GM19463 (cell line): ENCODE data around the gene PTGIS.
"Not testable (repeated sequence)": the region's sequence is repeated elsewhere in the genome, so short reads cannot be mapped to it uniquely, and the experiment has no call there.

ENCODE experiments used
- ATAC-seq: cut with Tn5 transposase; IDR thresholded peaks from one replicate; pipeline ENCODE4 v1.9.1; 2021; ENCODE audit warnings: mild to moderate bottlenecking, moderate library complexity; ENCODE audit not compliant: unreplicated experiment

PTGIS gene

DNA sequence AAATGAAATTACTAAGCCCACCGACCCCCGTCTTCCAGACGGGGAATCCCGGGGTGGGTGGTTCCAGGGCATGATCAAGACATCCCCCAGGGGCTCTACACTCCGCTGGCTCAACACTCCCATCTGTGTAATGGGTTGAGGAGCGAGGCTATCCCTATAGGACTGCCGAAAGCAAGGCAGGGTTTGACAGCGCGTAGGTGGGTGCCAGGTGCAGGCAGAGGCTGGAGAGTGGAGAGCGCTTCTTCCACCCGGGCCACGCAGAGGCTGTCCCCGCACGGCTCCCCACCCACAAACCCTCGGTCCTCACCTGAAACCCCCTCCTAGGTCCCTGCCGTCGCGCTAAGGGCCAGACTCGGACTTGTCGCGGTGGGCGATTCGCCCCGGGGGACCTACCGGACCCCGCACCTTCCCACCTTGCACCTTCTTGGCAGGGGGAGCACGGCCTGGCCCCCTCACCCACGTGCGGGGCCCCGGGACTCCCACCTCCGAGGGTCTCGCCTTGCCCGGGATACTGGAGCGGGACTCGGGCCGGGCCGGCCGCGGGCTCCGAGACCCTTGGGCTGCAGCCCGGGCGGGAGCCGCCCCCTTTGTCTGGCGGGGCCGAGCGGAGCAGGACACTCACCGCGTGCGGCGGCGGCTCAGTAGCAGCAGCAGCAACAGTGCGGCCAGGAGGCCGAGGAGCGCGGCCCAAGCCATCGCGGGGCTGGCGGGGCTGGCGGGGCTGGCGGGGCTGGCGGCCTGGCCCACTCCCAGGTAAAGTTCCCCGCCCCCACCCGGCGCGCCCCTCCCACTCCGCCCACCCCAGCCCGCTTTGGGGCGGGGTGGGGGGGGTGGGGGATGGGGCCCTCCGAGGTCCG is at the start of gene PTGIS:
Gene PTGIS (minus strand): TSS at position 717 of the 857 bp plus-strand sequence. CDS start 21 bp downstream, at position 696.
- ATAC-seq = no peak

- ATAC-seq = not testable (repeated sequence)
Observed at GRCh38 chr20:49617394-49617793, 49.5 kb upstream of the PTGIS start.

DNA sequence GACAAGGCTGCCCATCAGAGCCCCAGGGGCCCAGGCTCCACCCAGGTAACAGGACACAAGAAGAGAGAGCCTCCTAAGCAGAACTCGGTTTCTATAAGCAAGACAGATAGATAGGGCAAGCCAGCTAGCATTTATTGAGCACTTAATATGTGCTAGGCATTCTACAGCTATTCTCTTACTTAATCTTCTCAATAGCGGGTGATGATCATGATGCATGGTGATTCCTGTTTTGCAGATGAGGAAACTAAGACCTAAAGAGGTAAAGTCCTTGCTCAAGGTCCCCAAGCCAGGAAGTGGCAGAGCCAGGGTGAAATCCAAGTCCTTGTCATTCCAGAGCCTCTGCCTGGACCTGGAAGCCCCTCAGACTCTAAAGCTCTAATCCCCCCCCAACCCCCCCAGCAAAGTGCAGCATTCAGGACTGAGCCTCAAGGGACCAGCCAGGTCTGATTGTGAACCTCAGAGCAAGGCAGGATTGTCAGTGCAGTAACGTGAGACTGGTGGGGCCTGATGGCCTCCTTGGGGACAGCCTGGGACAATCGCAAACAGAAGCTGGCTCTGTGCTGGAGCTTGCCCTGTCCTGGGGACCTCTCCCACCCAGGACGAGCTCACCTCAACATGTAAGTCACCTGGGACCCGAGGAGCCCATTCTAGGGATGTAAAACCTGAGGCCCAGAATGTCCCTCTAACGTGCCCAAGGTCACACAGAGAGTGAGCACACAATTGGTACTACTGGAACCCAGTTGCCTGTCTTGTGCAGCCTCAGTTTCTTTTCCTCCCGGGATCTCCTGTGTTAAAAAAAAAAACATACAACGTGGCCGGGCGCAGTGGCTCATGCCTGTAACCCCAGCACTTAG is 48.4 kb upstream of the PTGIS start:
- no peak for ATAC-seq

GRCh38 chr20:49615401-49616153 is 47.6 kb upstream of the PTGIS start:
- ATAC-seq = no peak

DNA sequence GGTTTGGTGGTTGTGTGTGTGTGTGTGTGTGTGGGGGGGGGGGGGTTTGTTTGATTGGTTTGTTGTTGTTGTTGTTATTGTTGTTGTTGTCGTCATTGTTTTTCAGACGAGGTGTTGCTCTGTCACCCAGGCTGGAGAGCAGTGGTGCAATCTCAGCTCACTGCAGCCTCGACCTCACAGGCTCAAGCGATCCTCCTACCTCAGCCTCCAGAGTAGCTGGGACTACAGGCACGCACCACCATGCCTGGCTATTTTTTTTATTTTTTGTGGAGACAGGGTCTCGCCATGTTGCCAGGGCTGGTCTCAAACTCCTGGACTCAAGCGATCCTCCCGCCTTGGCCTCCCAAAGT is 47.1 kb upstream of the PTGIS start:
- not testable (repeated sequence) for ATAC-seq

DNA sequence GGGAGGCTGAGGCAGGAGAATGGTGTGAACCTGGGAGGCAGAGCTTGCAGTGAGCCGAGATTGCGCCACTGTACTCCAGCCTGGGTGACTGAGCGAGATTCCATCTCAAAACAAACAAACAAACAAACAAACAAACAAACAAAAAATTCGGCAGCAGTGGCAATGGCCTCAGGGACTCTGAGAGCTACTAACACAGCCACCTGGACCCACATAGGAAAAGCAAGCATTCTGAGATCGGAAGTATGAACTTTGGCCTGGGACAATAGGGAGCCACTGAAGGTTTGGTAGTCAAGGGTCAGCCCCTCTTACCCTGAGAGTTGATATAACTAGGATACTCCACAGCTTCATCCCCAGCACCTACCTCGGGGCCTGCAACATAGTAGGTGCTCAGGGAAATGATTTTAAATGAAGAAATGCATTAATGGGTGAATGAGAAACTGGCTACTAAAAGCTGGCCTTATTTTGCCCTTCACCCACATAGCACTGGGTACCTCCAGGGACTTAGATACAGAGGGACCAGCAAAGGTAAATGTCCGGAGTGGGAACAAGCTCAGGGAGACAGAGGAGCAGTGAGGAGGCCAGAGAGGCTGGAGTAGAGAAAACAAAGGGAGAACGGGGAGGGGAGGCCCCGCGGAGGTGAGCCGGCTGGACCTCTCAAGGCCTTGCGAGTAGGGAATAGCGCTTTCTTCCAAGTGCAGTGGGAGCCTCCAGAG is 46.6 kb upstream of the PTGIS start:
- ATAC-seq = no peak

- ATAC-seq = no peak
Observed at GRCh38 chr20:49612127-49612738, 44.3 kb upstream of the PTGIS start.

DNA sequence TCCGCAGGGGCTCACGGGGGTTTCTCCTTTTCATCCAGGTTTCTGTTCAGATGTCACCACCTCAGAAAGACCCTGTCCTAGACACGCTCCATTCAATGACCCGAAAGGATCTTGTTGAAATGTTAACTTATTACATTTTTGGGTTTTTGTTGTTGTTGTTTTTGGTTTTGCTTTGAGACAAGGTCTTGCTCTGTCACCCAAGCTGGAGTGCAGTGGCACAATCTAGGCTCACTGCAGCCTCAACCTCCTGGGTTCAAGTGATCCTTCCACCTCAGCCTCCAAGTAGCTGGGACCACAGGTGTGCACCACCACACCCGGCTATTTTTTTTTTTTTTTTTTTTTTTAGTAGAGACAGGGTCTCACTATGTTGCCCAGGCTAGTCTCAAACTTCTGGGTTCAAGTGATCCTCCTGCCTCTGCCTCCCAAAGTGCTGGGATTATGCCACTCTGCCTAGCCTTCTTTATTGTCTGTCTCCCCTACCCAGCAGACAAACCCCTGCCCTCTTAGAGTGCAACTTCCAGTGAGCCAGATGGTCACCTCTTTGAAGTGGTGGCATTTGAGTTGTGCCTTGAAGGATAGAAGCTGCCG is 43.7 kb upstream of the PTGIS start:
- ATAC-seq = not testable (repeated sequence)

DNA sequence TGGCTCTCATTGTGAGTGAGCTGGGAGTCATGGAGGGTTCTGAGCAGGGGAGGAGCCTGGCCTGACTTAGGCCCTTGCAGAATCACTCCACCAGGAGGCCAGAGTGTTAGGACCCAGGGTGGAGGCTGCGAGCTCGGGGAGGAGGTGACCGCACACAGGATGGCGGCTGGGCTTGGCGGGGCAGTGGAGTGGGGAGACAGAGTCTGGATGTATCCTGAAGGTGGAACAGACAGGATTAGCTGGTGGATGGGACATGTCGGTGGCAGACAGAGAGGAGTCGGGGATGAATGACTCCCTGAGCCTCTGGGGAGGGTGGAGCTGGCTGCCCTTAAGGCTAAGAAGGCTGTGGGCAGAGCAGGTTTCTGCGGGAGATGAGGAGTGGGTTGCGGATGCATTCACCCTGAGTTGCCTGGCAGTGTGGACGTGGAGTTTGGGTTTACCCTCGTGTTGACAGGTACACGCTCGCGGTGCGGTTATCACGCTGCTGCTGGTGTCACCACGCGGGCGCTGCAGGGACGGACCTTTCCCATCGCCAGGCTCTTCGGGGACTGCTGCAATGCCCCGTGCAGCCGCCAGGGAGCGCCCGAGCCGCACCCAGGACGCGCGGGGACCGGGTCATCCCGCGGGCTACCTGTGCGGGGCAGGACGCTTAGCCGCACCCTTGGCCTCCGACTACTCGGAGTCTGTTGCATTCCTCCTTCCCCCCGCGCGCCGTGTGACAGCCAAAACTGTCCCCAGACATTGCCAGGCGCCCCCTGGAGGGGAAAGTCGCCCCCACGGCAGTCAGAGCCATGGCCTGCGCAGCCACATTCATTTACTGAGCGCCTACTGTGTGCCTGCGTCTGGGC is 43.0 kb upstream of the PTGIS start:
- ATAC-seq = no peak

GRCh38 chr20:49608752-49609670 is 41.1 kb upstream of the PTGIS start:
- no peak for ATAC-seq

DNA sequence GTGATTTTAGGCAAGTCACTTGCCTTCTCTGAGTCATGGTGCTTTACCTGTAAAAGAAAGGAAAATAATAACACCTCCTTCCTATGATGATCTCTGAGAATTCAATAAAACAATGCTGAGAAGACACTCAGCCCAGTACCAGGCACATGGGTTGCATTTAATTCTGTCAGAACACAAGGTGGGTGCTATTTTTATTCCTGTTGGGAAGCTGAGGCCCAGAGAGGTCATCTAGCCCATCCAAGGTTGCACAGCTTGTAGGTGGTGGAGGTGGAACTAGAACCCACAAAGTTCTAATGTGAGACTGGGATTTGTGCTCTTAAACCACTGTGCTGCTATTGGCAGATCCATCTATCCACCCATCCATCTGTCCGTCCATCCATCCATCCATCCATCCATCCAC is 39.6 kb upstream of the PTGIS start:
- no peak for ATAC-seq

DNA sequence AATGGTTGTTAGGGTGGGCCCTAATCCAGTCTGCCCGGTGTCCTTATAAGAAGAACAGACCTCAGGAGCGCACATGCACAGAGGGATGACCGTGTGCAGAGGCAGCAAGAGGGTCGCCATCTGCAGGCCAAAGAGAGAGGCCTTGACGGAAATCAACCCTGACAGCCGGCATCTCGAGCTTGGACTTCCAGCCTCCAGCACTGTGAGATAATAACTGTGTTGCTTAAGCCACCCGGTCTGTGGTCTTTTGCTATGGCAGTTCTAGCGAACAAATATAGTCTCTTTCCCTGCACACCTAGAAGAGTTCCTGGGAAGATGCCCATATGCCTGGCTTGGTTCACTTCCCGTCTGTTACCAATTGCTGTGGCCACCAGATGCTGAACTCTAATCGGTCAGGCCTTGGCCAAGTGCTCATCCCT is 35.3 kb upstream of the PTGIS start:
- ATAC-seq = no peak

DNA sequence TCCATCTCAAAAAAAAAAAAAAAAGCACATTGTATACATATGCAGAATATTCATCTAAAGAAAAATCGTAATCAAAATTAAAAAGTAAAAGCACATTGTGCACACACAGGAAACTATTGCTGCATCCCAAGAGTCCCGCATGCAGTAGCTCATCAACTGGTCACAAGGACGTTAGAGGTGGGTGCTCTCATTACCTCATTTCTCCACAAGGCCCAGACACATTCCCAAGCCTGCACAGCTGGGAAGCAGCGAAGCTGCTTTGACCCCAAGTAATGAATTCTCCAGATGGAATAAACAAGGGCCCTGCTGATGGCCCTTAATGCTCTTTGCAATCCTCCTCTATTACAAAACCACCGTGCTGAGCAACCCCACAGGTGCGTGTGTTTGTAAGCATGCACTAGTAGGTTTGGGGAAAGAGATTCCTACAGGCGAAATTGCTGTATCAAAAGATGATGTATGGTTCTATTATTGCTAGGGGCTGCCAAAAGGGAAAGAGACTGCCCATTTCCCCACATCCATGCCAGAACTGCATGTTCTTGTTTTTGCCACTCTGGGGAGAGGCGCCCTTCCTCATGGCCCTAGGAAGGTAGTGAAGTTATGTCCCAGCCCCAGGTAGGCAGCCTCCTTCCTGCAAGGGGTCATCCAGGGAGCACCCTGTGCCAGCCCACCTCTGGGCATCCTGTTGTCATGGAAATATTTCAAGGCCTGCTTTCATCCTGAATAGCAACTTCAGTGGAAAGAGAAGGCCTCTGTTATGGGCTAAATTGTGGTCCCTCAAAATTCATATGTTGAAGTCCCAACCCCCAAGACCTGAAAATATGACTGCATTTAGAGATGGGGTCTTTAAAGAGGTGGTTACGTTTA is 34.6 kb upstream of the PTGIS start:
- no peak for ATAC-seq

DNA sequence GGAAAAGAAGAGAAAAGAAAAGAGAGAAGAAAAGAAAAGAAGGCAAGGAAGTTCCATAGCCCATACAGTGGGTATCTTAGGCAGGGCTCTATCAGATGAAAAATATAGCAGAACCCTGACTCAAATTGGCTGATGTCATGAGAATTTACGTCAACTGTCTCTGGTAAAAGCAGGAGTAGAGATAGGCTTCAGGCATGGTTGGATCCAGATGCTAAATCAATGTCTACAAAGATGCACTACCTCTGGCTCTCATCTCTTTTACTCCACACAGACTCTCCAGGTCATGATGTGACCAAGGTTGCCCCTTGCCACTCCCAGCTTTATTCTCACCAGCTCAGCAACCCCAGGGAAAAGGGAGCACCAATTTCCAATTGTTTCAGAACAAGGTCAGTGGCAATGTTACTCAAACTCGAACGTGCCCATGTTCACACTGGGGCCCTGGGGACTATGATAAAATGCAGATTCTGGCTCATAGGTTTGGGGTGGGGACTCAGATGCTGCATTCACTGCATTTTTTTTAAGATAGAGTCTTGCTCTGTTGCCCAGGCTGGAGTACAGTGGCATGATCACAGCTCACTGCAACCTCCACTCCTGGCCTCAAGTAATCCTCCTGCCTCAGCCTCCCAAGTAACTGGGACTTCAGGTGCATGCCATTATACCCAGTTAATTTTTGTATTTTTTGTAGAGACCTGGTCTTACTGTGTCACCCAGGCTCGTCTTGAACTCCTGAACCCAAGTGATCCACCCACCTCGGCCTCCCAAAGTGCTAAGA is 33.4 kb upstream of the PTGIS start:
- ATAC-seq = no peak

- ATAC-seq = no peak
Observed at GRCh38 chr20:49599746-49600113, 31.8 kb upstream of the PTGIS start.

GRCh38 chr20:49597825-49598395 is 30.0 kb upstream of the PTGIS start:
- ATAC-seq = no peak
